NCI-H2196 (cell line): ENCODE data around the gene KCNQ1OT1.

Experiments used
- DNase-seq: peaks from one replicate; lab custom pipeline; 2025; ENCODE audit not compliant: unreplicated experiment; lab: John Stamatoyannopoulos, UW

The KCNQ1OT1 gene

GRCh38 chr11:2737226-2737590, 37.4 kb upstream of the KCNQ1OT1 start:
- DNase-seq = no peak

DNA sequence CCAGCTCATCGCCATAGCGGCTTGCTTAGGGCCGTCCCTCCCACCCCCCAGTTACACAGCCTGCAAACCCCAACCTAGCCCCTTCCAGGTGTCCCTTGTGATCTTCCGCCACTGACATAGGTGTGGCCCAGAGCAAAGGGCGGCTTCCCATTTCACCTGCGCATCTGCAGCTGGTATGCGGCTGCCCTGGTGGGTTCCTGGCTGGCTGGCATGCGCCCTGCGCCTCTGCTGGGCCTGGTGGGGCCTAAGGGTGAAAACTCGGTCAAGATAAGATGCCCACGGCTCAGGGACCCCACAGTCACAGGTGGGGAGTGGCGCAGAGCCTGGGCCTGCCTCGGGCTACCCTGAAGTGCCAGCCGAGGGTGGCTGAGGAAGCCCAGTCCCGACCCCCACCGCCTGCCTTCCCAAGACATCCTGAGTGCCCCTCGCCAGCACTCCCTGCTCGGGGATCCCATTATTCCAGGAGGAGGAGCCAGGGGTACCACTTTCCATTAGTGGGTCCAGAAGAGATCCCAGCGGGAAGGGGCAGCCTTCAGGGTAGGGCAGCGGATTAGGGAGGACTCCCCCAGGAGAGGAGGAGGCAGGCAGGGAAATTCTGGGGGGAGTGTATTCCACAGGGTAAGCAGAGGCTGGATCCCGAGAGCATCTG, 36.9 kb upstream of the KCNQ1OT1 start:
- DNase-seq = no peak

- no peak for DNase-seq
Measured at GRCh38 chr11:2735053-2735589, 35.3 kb upstream of the KCNQ1OT1 start.

DNA sequence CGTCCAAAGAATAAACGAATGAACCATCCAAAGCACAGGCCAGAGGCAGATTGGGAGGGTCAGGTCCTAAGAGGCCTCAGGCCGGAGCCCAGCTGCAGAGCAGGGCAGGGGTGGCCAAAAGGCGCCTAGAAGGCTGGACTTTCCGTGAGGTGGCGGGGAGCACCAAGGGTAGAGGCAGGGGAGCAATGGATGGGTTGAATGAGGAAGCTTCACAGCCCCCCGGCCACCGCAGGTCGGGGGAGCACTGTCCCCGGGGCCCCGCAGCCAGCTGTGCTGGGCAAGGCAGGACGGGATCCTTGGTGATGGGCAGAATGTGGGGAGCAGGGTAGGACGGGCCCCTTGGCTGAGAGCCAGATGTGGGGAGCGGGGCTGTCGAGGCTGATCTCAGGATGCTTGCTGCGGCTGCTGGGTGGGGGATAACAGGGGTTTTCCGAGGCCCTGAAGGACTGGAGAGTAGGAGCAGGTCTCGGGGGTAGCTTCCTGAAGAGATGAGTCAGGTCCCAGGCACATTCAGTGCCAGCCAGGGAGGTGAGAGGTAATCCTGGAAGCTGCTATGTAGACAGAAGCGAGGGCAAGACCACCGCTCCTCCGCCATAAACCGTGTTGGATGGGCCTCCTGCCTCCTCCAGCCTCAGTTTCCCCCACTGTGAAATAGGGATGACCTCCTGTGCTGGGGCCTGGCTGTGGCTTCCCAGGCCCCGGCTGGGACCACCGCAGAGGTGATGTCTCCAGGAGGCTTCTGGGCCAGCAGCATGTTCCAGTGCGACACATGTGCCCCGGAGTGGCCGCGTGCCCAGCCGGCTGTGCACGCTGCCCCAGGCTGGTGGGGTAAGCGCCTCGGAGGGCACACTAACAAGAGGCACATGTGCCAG, 34.6 kb upstream of the KCNQ1OT1 start:
- DNase-seq = no peak

DNA sequence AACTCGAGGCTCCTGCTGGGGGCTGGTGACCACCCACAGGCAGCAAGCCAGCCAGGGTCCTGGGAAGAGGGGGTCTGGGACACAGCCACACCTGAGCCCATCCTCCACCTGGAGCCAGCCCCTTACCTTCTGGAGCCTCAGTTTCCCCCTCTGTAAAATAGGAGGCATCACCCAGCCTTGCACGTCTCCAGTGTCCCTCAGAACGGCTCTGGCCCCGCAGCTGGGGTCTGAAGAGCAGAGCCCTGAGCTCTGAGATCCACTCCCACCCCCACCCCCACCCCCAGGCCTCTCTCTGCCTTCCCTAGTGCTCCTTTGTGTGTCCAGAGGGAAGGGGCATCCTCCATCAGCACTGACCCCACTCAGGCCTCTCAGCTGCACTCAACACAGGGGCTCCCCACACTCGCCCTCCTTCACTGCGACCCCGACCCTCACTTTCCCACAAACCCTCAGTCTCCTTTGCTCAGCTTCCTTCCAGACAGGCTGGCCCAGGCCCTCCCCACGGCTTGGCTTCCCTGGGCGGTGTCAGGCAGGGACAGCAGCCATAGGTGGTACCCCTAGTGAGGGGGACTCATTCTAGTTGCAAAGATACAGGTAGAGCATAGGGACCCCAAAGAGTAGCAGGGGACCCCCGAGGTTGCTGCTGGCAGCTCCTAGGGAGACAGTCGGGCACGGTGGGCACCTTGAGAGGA, 33.3 kb upstream of the KCNQ1OT1 start:
- DNase-seq = no peak

- no peak for DNase-seq
Measured at GRCh38 chr11:2732261-2732939, 32.6 kb upstream of the KCNQ1OT1 start.

DNA sequence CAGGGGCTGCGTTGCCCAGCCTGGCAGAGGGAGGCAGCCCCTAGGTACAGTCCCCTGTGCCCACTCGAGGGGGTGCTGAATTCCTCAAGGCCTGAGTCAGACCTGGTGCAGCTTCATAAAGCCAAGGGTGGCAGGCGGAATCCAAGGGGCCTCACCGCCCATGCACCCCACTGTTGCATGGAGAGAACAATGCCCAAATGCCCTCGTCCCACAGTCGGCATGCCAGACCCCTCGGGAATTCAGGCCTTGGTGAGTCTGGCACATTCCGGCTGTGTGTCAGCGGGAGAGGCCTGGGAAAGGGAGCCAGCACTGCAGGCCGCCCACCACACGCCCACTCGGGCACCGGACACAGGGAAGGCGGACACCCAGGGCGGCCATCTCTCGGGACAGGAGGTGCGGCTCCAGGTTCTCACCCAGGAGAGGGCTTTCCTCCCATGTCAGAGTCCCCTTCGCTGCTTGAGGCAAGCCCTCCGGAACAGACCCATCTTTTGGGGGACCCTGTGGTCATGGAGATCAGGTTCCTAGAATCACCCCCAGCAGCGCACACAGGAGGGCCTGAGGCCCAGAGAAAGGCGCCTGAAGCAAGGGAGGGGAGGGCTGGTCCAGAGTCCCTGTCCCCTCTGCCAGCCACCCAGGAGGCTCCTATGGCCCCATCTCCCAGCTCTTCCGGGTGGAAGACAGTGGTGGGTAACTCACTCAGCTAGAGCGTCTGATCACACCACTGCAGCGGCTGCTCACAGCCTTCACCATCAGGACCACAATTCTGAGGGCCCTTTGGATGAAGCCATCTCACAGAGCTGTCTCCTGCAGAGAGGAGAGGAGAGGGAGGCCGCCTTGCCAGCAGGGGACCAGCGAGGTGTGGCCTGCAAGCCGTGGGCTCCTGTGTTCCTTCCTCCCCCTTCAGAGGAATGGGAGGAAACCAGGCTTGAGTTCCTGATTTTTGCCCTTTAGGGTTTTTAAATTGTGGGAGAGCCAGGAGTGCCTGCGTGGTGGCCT, 31.6 kb upstream of the KCNQ1OT1 start:
- no peak for DNase-seq

DNA sequence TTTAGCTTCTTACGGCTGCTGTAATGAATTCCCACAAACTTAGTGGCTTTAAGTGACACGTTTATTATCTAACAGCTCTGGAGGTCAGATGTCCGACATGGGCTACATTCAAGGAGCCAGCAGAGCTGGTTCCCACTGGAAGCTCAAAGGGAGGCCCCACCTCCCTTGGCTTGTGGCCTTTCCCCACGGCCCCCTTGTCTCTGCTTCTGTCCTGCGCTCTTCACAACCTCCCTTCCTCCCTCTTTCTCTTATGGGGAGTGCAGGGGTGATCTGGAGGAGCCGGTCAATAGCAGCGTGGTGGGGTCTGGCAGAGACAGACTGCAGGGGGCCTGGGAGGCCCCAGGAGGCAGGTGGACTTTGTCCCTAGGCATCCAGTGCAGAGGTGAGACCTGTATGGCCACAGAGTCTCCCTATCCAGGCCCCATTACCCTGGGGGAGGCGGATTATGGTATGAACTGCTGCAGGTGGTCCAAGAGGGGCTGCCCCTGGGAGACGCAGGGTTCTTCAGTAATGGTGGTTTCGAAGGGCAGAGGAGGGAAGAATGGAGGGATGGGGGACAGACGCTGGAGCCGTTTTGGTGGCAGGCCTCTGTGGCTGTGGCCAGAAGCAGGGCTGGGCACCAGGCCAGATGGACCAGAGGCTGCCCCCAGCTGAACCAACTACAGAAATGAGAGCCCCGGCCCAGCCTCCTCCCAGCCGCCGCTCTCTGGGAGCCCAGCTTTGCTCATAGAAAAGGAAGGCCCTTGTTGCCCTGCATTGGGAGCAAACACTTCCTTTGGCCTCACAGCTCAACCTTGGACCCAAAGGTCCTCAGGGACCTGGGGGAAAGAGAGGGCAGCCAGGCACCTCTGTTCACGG, 30.7 kb upstream of the KCNQ1OT1 start:
- no peak for DNase-seq

DNA sequence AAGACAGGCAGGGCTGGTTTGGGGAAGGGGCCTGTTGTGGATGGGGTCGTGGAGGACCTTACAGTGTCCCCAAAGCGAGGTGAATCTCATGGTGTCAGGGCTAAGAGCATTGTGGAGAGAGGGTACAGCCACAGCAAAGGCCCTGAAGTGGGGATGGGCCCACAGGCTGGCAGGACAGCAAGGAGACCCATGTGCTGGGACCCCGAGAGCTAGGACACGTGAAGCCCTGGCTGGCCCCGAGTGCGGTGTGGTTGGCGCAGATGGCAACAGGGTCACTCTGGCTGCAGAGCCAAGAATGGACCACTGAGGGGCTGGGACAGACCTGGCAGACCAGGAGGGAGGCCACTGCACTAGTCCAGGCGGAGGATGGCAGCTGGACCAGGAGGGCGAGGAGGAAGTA, 30.0 kb upstream of the KCNQ1OT1 start:
- DNase-seq = no peak

GRCh38 chr11:2728663-2729332, 29.0 kb upstream of the KCNQ1OT1 start:
- DNase-seq = no peak

GRCh38 chr11:2728128-2728662, 28.4 kb upstream of the KCNQ1OT1 start:
- no peak for DNase-seq

- DNase-seq = no peak
Measured at GRCh38 chr11:2726964-2727363, 27.2 kb upstream of the KCNQ1OT1 start.

DNA sequence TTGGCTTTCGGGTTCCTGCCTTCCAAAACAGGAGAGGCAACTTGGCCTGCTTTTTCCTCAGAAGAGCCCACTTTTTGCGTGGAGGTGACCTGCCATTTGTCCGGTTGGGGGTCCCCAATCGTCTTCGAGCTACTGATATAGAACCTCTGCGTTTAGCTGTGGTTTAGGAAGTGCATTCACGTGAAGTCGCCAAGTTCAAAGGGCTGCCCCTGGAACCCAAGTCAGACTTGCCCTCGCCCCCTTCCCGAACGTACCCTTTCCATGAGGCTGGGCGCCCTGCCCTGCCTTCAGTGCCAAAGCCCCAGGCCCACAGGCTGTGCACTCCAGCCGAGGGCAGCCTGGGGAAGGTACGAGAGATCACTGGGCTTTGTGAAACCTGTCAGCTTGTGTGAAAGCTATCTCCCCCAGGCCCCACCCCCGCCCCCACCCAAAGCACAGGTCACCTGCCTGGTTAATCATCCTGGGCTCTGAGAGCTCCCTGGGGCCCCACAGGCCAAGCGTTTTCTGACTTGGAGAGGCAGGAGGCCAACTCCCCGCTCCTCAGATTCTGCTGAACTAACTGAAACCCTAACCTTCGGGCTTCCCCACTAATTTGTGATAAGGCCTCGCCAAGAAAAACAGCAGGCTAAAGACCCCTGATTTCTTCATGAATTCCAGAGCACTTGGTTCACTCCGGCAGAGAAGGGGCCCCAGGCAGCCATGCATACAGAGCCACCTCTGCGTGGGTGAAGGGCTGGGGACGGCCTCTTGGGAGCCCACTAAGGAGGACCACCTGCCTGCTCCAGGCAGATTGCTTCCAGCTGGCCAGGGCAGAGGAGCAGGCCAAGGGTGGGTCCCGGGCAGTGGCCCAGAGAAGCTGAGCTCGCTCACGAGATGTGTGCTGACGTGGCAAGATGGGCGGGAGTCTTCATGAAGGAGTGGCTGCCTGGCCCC, 25.8 kb upstream of the KCNQ1OT1 start:
- no peak for DNase-seq

DNA sequence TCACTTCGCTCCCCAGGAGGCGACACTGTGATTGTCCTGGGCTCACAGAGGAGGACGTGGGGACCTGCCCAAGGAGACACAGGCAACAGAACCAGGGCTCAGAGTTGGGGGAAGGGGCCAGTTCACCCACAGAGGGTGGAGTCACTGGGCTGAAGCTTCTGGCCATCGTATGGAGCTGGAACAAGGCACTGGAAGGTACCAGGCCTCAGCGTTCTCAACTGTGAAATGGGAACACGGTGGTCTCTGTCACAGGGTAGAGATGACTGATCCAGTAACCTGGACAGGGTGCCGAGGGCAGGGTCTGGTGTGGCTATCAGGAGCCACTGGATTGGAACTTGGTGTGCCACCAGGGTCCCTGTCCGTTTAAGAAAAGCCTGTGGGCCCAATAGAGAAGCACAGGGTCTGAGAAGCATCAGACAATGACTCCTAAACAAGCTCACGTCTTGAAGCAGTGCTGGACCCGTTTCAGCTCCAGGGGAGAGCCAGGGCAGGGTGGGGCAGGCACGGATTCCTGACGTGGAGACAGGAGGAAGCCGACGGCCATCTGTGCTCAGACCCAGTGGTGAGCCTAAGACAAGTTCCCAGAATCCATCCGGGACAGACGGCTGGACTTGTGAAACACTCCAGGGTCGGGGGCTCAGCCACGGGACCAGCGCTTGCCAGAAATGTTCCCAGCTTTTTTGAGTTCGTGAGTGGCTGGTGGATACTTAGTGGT, 25.0 kb upstream of the KCNQ1OT1 start:
- DNase-seq = no peak

DNA sequence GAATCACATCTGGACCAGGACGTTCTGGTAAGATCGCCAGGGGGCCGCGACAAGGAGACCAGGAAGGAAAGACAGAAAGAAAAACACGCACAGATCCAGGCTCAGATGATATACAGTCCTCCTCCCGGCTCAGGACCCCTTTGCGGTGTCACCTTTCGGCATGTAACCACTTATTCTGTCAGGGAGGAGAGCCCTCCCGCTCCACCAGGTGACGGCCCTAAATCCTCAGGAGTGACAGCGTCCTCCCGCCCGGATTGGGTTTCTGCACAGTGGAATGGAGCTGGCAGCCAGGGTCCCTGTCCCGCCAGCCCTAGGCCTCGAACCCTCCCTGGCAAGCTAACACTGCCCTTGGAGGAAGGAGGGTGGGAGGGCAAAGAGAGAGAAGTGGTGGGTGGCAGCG, 24.3 kb upstream of the KCNQ1OT1 start:
- no peak for DNase-seq

DNA sequence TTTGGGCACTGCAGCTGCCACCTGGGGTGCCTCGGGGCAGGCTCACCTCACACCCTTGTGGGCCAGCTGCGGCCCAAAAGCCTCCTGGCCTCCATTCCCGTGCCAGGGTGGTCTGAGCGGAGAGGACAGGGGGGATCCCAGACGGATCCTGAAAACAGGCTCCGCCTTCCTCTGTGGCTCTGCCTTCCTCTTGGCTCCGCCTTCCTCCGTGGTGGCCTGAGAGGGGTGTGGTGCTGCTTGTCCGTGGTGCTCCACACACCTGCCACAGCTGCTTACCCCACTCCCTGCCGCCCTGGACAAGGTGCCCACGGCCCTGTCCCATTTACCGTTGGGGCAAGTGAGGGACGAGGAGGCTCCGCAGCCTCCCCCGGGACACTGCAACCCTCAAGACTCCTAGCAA, 23.2 kb upstream of the KCNQ1OT1 start:
- no peak for DNase-seq
